ENCODE measurements around the gene SH2D3A.
"Not testable (repeated sequence)": the region's sequence is repeated elsewhere in the genome, so short reads cannot be mapped to it uniquely, and the experiment has no call there.

The SH2D3A gene

DNA sequence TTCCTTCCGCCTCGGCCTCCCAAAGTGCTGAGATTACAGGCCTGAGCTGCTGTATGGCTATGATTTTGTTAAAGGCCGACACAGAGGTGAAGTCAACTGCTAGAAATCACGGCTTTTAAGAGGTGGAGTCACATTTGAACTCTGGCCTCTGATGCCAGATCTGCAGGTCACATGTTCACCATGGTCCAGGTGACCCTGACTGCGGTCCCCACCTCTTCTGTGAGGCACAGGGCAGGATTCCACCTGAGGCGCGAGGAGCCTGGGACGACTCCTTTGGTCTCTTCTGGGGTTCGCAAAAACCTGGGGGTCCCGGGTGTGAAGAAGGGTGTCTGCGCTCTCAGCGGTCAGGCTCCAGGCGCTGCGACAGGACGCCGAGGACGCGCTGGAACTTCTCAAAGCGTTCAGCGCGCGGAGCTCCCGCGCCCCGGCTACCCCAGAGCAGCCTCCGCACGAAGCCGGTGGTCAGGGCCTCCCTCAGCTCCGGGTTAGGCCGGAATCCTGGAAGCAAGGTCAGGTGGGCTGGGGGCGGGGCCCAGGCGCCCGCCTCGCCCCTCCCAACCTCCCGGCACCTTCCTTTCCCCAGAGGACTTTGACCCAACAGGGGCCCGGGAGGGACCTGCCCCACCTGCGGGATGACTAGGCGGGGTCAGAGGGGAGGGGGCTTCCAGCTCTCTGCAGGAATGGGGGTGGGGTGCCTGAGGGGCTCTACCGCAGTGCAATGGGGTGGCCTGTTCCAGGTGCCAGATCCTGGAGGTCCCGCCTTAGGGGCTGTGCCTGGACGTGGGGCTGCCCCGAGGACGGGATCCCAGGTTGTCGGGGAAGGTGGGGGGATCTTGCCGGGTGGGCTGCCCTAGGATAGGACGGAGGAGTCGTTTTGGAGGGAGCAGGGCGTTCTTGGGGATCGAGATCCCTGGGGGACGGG, 14.7 kb downstream of the SH2D3A start:
- Histone ChIP-seq H3K36me3 (ENCODE audit: insufficient read depth) (0 out of 2 replicates have a peak, but pooled peaks cover 5% of the 10 kb centered on the region), H3K4me1 (ENCODE audit: low read depth, poor library complexity, severe bottlenecking) (peaks cover 1% of the 10 kb centered on the region), H2AFZ (ENCODE audit: low read depth) (no peak overlapping the region), H4K20me1 (ENCODE audit: insufficient read depth) (no peaks in the 10 kb centered on the region), H3K4me3 (IDR thresholded peaks at IDR 0.05; ENCODE audit: insufficient read depth, low read depth, low read length) (no peak overlapping the region), H3K79me2 (ENCODE audit: insufficient read depth, low read depth) (no peaks in the 10 kb centered on the region), H3K27ac (no peak overlapping the region), H3K9ac (no peak overlapping the region), H3K4me2 (no peak overlapping the region; the same call in 1 of the 2 replicates), H3K27me3 (ENCODE audit: insufficient read depth, low read depth) (no peaks in the 10 kb centered on the region)
- TF ChIP-seq, protein P1, sequence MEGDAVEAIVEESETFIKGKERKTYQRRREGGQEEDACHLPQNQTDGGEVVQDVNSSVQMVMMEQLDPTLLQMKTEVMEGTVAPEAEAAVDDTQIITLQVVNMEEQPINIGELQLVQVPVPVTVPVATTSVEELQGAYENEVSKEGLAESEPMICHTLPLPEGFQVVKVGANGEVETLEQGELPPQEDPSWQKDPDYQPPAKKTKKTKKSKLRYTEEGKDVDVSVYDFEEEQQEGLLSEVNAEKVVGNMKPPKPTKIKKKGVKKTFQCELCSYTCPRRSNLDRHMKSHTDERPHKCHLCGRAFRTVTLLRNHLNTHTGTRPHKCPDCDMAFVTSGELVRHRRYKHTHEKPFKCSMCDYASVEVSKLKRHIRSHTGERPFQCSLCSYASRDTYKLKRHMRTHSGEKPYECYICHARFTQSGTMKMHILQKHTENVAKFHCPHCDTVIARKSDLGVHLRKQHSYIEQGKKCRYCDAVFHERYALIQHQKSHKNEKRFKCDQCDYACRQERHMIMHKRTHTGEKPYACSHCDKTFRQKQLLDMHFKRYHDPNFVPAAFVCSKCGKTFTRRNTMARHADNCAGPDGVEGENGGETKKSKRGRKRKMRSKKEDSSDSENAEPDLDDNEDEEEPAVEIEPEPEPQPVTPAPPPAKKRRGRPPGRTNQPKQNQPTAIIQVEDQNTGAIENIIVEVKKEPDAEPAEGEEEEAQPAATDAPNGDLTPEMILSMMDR (conservative IDR thresholded peaks at IDR 0.05; ENCODE audit: low read depth, low read length), result no peak

DNA sequence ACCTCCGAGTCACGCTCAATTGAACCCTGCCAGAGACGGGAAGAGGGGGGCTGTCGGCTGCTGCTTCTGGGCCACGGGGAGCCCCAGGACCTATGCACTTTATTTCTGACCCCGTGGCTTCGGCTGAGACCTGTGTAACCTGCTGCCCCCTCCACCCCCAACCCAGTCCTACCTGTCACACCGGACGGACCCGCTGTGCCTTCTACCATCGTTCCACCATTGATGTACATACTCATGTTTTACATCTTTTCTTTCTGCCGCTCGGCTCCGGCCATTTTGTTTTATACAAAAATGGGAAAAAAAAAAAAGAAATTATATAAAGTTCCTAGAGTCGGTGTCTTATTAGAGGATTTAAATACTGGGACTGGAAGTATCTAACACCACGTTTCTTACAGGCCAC, 16.0 kb downstream of the SH2D3A start:
- H4K20me1 ChIP-seq (ENCODE audit: insufficient read depth), result no peaks in the 10 kb centered on the region
- no peak overlapping the region for H3K4me3 ChIP-seq (IDR thresholded peaks at IDR 0.05; ENCODE audit: insufficient read depth, low read depth, low read length)
- no peak overlapping the region for H2AFZ ChIP-seq (ENCODE audit: low read depth)
- H3K9ac ChIP-seq, result no peak overlapping the region
- no peak overlapping the region for H3K27ac ChIP-seq
- H3K4me2 ChIP-seq, result no peak overlapping the region
- no peaks in the 10 kb centered on the region for H3K79me2 ChIP-seq (ENCODE audit: insufficient read depth, low read depth)
- TF ChIP-seq, protein P1 (conservative IDR thresholded peaks at IDR 0.05; ENCODE audit: low read depth, low read length), result no peak
- 0 out of 2 replicates have a peak, but pooled peaks cover 9% of the 10 kb centered on the region for H3K36me3 ChIP-seq (ENCODE audit: insufficient read depth)
- H3K27me3 ChIP-seq (ENCODE audit: insufficient read depth, low read depth), result no peaks in the 10 kb centered on the region
- H3K4me1 ChIP-seq (ENCODE audit: low read depth, poor library complexity, severe bottlenecking), result no peaks in the 10 kb centered on the region

DNA sequence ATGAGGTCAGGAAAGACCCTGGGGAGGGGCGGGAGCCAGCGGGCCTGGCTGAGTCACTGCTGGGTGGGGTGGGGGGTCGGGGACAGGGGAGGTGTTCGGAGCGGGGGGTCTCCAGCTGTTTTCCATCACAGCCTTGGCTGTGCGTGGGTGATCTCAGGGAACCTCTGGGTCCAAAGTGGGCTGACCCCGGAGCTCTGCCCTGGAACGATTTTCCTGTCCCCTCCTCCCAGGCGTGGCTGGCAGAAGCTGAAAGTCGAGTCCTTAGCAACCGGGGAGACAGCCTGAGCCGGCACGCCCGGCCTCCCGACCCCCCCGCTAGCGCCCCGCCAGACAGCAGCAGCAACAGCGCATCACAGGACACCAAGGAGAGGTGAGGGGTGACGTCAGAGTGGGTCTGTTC, 17.2 kb downstream of the SH2D3A start:
- H4K20me1 ChIP-seq (ENCODE audit: insufficient read depth), result no peaks in the 10 kb centered on the region
- H3K4me2 ChIP-seq, result no peak overlapping the region
- H3K27me3 ChIP-seq (ENCODE audit: insufficient read depth, low read depth), result no peaks in the 10 kb centered on the region
- no peaks in the 10 kb centered on the region for H3K79me2 ChIP-seq (ENCODE audit: insufficient read depth, low read depth)
- H3K9ac ChIP-seq, result no peak overlapping the region
- H3K4me1 ChIP-seq (ENCODE audit: low read depth, poor library complexity, severe bottlenecking), result no peaks in the 10 kb centered on the region
- TF ChIP-seq, protein P1 (conservative IDR thresholded peaks at IDR 0.05; ENCODE audit: low read depth, low read length), result no peak
- no peak overlapping the region for H3K4me3 ChIP-seq (IDR thresholded peaks at IDR 0.05; ENCODE audit: insufficient read depth, low read depth, low read length)
- no peak overlapping the region for H3K27ac ChIP-seq
- 0 out of 2 replicates have a peak, but pooled peaks cover 9% of the 10 kb centered on the region for H3K36me3 ChIP-seq (ENCODE audit: insufficient read depth)
- H2AFZ ChIP-seq (ENCODE audit: low read depth), result no peak overlapping the region

DNA sequence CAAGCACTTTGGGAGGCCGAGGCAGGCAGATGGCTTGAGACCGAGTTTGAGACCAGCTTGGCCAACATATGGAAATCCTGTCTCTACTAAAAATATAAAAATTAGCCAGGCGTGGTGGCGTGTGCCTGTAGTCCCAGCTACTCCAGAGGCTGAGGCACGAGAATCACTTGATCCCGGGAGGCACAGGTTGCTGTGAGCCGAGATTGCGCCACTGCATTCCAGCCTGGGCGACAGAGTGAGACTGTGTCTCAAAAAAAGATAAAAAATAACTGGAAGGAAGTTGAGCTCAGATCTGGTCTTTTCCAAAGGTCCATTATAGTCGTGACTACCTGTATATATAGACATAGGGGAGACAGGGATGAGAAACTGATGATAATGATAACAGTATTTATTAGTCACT, 18.7 kb downstream of the SH2D3A start:
- H3K9ac ChIP-seq; H3K4me2 ChIP-seq; H3K4me3 ChIP-seq (IDR thresholded peaks at IDR 0.05; ENCODE audit: insufficient read depth, low read depth, low read length); H2AFZ ChIP-seq (ENCODE audit: low read depth); H3K36me3 ChIP-seq (ENCODE audit: insufficient read depth); H3K4me1 ChIP-seq (ENCODE audit: low read depth, poor library complexity, severe bottlenecking); H4K20me1 ChIP-seq (ENCODE audit: insufficient read depth); H3K27me3 ChIP-seq (ENCODE audit: insufficient read depth, low read depth); H3K79me2 ChIP-seq (ENCODE audit: insufficient read depth, low read depth); H3K27ac ChIP-seq: not testable (repeated sequence)

DNA sequence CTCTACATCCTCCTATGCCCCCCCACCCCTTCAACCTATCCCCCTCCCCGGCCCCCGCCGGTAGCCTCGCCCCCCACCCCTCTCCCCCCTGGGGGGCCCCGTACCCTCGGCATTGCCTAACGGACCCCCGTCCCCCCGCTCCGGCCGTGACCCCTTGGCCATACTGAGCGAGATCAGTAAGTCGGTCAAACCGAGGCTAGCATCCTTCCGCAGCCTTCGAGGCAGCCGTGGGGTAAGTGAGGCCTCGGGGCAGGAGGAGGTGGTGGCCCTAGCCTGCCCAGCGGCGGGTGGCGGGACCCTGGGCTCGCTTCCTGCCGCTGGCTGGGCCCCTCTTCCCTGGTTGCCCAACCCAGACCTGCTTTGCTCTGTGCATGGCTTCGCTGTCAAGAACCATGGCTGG, 21.3 kb downstream of the SH2D3A start:
- H3K4me3 ChIP-seq (IDR thresholded peaks at IDR 0.05; ENCODE audit: insufficient read depth, low read depth, low read length), result no peak overlapping the region
- H3K4me1 ChIP-seq (ENCODE audit: low read depth, poor library complexity, severe bottlenecking), result peaks cover 9% of the 10 kb centered on the region

More for the DNA sequence above, 21.3 kb downstream of the SH2D3A start:
- H3K27me3 ChIP-seq (ENCODE audit: insufficient read depth, low read depth), result no peaks in the 10 kb centered on the region
- H3K27ac ChIP-seq, result no peak overlapping the region
- H3K79me2 ChIP-seq (ENCODE audit: insufficient read depth, low read depth), result peaks cover 3% of the 10 kb centered on the region; the same call in 1 of the 2 replicates
- TF ChIP-seq, protein P1 (conservative IDR thresholded peaks at IDR 0.05; ENCODE audit: low read depth, low read length), result no peak
- no peak overlapping the region for H3K9ac ChIP-seq
- H3K4me2 ChIP-seq, result no peak overlapping the region
- H2AFZ ChIP-seq (ENCODE audit: low read depth), result no peak overlapping the region
- H3K36me3 ChIP-seq (ENCODE audit: insufficient read depth), result 0 out of 2 replicates have a peak, but pooled peaks cover 4% of the 10 kb centered on the region
- H4K20me1 ChIP-seq (ENCODE audit: insufficient read depth), result no peaks in the 10 kb centered on the region
